ENCODE results near the gene CALML5. TPM values are rescaled to one million over a fixed set of nuclear protein-coding genes. Genes with fewer than 3 reads are reported as not detected.

The CALML5 gene
- total and polyA plus RNA-seq, 7 donors: not detected

DNA sequence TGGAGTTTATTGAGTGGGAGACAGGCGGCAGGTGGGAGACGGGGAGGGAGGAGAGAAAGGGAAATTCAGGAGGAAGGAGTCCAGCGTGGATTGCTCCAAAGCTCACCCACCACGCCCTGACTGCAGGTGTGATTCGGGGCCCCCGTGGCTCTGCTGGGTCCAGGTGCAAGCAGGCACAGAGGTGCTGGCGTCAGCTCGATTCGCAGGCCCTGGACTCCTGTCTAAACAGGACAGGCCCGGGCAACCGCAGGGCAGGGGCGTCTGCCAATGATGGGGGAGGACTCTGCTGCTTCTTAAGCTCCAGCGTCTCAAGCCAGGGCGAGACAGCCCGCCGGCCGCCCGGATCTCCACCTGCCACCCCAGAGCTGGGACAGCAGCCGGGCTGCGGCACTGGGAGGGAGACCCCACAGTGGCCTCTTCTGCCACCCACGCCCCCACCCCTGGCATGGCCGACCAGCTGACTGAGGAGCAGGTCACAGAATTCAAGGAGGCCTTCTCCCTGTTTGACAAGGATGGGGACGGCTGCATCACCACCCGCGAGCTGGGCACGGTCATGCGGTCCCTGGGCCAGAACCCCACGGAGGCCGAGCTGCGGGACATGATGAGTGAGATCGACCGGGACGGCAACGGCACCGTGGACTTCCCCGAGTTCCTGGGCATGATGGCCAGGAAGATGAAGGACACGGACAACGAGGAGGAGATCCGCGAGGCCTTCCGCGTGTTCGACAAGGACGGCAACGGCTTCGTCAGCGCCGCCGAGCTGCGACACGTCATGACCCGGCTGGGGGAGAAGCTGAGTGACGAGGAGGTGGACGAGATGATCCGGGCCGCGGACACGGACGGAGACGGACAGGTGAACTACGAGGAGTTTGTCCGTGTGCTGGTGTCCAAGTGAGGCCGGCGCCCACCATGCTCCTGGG is 25.5 kb upstream of the CALML5 start, which contains the start of gene CALML3:
Gene CALML3, plus strand, starts transcription at position 321 of the 920 bp plus-strand sequence. Its CDS starts 125 bp downstream, at position 446.
- TF ChIP-seq POLR2AphosphoS5 (IDR thresholded peaks at IDR 0.05) (no peak), POLR2A (IDR thresholded peaks at IDR 0.05) (no peak)
- WGBS, 2 donors: 78 to 91% methylated on average over 64 of the region's 64 CpGs
- DNase-seq: peak; percentile 62
- Histone ChIP-seq H3K4me3 (no peak within 1 kb of the TSS), H3K9me3 (no peaks in the 10 kb centered on the region), H3K36me3 (no peaks in the 10 kb centered on the region), H3K4me1 (peaks cover 0 to 16% (median 13%) of the 10 kb centered on the region in 4 donors), H3K27me3 (no peaks in the 10 kb centered on the region), H3K27ac (no peak within 1 kb of the TSS)
- intact Hi-C loops (cut with DNase I): no loop called here

DNA sequence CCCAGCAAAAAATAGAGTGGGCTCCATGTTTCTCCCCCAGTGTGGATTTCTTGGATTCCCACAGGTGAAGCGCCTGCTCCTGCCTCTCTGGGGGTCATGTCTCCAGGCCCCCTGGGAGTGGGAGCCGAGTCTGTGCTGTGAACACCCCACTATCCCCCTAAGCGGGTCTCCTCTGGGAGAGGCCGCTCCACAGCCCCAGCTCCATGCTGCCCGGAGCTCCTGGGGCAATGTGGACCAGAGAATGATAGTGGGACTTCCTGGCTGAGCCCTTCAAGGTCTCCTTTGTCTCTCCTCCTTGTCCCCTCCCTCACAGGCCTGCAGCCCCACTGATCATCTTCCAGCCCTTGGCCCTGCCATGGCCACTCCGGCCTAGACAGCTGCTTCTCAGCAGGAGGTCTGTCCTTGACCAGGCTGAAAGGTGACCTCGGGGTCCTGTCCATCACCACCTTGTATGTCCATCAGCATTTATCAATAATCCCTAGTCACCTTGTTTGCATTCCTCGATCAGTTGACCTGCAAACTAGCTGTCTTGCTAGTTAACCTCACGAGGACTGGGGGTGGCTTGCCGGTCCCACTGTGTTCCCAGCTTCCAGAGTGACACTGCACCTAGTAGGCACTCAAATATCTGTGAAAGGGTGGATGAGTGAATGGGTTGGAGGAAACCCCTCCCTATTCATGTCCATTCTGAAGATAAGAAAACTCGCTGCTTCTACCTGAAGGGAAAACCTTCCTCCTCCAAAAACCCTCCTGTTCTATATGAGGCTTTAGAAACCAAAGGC is 24.6 kb upstream of the CALML5 start:
- 85 to 92% methylated on average over 11 of the region's 11 CpGs for WGBS, 2 donors
- no peaks in the 10 kb centered on the region for H3K36me3 ChIP-seq
- H3K4me1 ChIP-seq: peaks cover 0 to 7% (median 5%) of the 10 kb centered on the region in 4 donors
- TF ChIP-seq POLR2A (IDR thresholded peaks at IDR 0.05): no peak
- TF ChIP-seq, protein P1, sequence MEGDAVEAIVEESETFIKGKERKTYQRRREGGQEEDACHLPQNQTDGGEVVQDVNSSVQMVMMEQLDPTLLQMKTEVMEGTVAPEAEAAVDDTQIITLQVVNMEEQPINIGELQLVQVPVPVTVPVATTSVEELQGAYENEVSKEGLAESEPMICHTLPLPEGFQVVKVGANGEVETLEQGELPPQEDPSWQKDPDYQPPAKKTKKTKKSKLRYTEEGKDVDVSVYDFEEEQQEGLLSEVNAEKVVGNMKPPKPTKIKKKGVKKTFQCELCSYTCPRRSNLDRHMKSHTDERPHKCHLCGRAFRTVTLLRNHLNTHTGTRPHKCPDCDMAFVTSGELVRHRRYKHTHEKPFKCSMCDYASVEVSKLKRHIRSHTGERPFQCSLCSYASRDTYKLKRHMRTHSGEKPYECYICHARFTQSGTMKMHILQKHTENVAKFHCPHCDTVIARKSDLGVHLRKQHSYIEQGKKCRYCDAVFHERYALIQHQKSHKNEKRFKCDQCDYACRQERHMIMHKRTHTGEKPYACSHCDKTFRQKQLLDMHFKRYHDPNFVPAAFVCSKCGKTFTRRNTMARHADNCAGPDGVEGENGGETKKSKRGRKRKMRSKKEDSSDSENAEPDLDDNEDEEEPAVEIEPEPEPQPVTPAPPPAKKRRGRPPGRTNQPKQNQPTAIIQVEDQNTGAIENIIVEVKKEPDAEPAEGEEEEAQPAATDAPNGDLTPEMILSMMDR (IDR thresholded peaks at IDR 0.05): no peak
- TF ChIP-seq POLR2AphosphoS5 (IDR thresholded peaks at IDR 0.05): no peak
- TF ChIP-seq EP300 (IDR thresholded peaks at IDR 0.05): no peak
- no peak overlapping the region for H3K4me3 ChIP-seq
- intact Hi-C loops (cut with DNase I): no loop called here
- no peak overlapping the region for H3K27ac ChIP-seq
- no peaks in the 10 kb centered on the region for H3K27me3 ChIP-seq
- peak; percentile 57 for DNase-seq
- no peaks in the 10 kb centered on the region for H3K9me3 ChIP-seq

DNA sequence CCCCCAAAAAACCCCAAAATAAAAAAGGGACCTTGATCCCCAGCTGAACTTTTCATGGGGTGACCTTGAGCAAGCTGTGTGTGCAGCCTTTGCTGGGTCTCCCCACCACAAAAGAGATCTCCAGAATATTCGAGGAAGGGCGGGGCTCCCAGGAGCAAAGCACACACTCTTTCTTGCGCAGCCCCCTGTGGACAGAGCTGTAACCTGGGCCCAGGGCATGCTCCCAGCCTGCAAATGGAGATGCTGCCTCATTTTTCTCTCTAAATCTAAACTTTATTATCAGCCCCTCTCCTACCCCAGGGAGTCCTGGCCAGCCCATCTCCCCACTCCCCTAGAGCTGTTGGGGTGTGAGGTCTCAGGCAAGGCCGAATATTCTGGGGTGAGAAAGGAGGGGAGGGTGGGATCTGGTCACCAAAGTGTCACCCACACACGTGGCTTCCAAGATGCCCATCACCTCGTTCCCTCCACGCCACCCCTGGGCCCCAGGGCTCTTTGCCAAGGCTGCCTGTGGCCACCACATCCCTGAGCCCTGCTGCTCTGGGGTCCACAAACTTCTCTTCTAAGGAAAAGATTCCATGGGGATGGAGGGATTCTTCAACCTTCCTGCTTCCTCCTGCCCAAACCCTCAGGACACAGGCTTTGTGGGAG is 23.7 kb upstream of the CALML5 start:
- peak; percentile 21 for DNase-seq
- intact Hi-C loops (cut with DNase I): no loop called here
- no peaks in the 10 kb centered on the region for H3K27me3 ChIP-seq
- H3K4me1 ChIP-seq: no peaks in the 10 kb centered on the region
- TF ChIP-seq, protein P1 (IDR thresholded peaks at IDR 0.05): no peak
- TF ChIP-seq EP300 (IDR thresholded peaks at IDR 0.05) (no peak), POLR2A (IDR thresholded peaks at IDR 0.05) (no peak), POLR2AphosphoS5 (IDR thresholded peaks at IDR 0.05) (no peak)
- 77 to 84% methylated on average over 7 of the region's 7 CpGs for WGBS, 2 donors
- no peak overlapping the region for H3K27ac ChIP-seq
- H3K4me3 ChIP-seq: no peak overlapping the region
- no peaks in the 10 kb centered on the region for H3K36me3 ChIP-seq
- no peaks in the 10 kb centered on the region for H3K9me3 ChIP-seq

DNA sequence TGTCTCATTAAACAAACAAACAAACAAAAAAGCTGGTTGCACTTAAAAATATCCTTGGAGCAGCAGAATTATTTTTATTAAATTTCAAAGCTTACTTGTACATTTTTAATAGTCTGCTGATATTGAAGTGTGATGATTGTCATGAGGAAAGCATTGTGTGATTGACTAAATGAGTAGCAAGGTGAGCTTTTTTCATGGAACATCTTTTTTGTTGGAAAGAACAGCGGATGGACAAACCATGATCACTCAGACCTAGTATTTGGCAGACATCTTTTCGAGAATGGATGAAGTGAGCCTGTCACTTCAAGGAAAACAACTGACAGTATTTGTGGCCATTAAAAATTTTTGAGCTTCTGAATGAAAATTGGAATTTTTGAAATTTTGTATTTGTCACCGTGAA is 19.7 kb upstream of the CALML5 start:
- H3K9me3 ChIP-seq: no peaks in the 10 kb centered on the region
- H3K27me3 ChIP-seq: no peaks in the 10 kb centered on the region
- WGBS, 2 donors: 90 to 92% methylated on average over 3 of the region's 3 CpGs
- intact Hi-C loops (cut with DNase I): no loop called here
- H3K4me3 ChIP-seq: no peak overlapping the region
- TF ChIP-seq, protein P1 (IDR thresholded peaks at IDR 0.05): no peak
- no peak for TF ChIP-seq POLR2A (IDR thresholded peaks at IDR 0.05)
- no peak overlapping the region for H3K27ac ChIP-seq
- no peaks in the 10 kb centered on the region for H3K4me1 ChIP-seq
- no peak for DNase-seq
- no peaks in the 10 kb centered on the region for H3K36me3 ChIP-seq
